Measurements from ENCODE around the gene AKNAD1. TPM values are rescaled to one million over a fixed set of nuclear protein-coding genes. Genes with fewer than 3 reads are reported as not detected.

Gene AKNAD1
- total RNA-seq, 2 donors from 2014 or later = not detected

Other genes with a start within 250 kb of the AKNAD1 start
- 1 to 10 TPM; 2.0 to 3.3 TPM for gene HENMT1, start 196.0 kb downstream of the AKNAD1 start, total RNA-seq
- 10 to 100 TPM; 18.9 to 22.6 TPM for gene PRPF38B, start 164.8 kb downstream of the AKNAD1 start, total RNA-seq
- not detected for gene FNDC7, start 144.2 kb downstream of the AKNAD1 start, total RNA-seq
- gene STXBP3, start 110.4 kb downstream of the AKNAD1 start, total RNA-seq = 10 to 100 TPM; 27.7 to 30.4 TPM
- 10 to 100 TPM in 1 of 2 donors, 1 to 10 TPM in 1; 9.9 to 11.8 TPM for gene GPSM2, start 19.9 kb upstream of the AKNAD1 start, total RNA-seq
- 10 to 100 TPM; 23.5 to 28.3 TPM for gene CLCC1, start 106.4 kb upstream of the AKNAD1 start, total RNA-seq
- 10 to 100 TPM; 12.2 to 14.8 TPM for gene WDR47, start 185.0 kb upstream of the AKNAD1 start, total RNA-seq
- gene TAF13, start 218.9 kb upstream of the AKNAD1 start, total RNA-seq = 10 to 100 TPM; 47.1 to 56.7 TPM
- gene TMEM167B, start 233.7 kb upstream of the AKNAD1 start, total RNA-seq = 10 to 100 TPM; 34.3 to 47.2 TPM

Measured in left cardiac atrium (tissue), 2 donors.